ENCODE results near the gene LRRC8D. TPM values are rescaled to one million over a fixed set of nuclear protein-coding genes. Genes with fewer than 3 reads are reported as not detected.
A peak's percentile ranks its signal among the peaks of the same experiment; 100 is the strongest.

The LRRC8D gene
- total and polyA plus RNA-seq, 9 of the 15 experiments (the other 6 are each of a cell fraction or from before 2014, with no cell fraction given) = 3.4 to 53.9 (median 15.9) TPM

DNA sequence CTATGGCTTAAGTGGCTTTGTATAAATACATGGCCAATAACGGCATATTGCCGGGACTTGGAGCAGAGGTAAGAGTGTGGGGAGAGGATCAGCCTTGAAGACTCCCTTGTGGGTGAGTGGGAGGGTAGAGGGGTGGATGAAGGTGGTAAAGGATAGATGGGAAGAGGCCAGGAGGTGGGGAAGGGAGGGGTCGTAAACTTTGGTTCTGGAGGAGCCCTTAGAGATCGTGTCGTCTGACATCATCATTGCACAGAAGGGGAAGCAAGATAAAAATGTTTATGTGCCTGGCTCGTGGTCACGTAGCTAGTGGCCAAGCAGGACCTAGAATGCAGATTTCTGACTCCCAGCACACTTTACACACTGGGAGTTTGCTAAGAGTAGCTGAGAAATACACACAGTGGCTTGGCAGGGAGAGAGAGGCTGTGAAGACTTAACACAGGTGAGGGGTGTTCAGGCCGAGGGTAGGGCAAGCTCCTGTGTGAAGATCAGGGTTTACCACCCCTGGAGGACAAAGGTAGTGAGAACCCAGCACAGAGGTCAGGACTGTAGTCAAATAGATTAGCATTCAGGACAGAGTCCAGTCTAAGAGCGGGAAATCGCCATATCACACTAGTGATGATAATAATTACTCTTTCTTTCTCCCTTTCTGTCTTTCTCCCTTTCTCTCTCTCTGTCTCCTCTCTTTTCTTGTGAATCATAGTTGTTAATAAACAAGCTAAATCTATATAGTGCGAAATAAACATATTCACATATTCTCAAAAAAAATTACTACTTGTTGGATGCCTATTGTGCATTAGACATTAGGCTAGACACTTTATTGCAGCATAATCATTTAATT lies 75.5 kb downstream of the LRRC8D start (continued):
- TF ChIP-seq HNRNPLL (IDR thresholded peaks at IDR 0.05; ENCODE audit: low read depth, low read length, poor library complexity, severe bottlenecking) (peak; percentile 33), SMARCC2 (IDR thresholded peaks at IDR 0.05; ENCODE audit: low read depth) (peak; percentile 81; the same call in 1 of the 2 replicates), STAG1 (CRISPR knock-in tag; IDR thresholded peaks at IDR 0.05; ENCODE audit: borderline replicate concordance) (no peak), ZNF655 (CRISPR knock-in tag; IDR thresholded peaks at IDR 0.05) (no peak), ZSCAN29 (IDR thresholded peaks at IDR 0.05) (no peak), PHB (CRISPR knock-in tag; IDR thresholded peaks at IDR 0.05) (no peak), MEIS2 (IDR thresholded peaks at IDR 0.05; ENCODE audit: partially characterized antibody) (peak; percentile 49), MCM2 (IDR thresholded peaks at IDR 0.05; ENCODE audit: low read depth) (no peak), ARID3B (CRISPR knock-in tag; IDR thresholded peaks at IDR 0.05; ENCODE audit: borderline replicate concordance) (no peak), TAL1 (IDR thresholded peaks at IDR 0.05) (peak; percentile 91), PML (IDR thresholded peaks at IDR 0.05; ENCODE audit: low read length) (peak; percentile 84)
- TF ChIP-seq, protein P1, sequence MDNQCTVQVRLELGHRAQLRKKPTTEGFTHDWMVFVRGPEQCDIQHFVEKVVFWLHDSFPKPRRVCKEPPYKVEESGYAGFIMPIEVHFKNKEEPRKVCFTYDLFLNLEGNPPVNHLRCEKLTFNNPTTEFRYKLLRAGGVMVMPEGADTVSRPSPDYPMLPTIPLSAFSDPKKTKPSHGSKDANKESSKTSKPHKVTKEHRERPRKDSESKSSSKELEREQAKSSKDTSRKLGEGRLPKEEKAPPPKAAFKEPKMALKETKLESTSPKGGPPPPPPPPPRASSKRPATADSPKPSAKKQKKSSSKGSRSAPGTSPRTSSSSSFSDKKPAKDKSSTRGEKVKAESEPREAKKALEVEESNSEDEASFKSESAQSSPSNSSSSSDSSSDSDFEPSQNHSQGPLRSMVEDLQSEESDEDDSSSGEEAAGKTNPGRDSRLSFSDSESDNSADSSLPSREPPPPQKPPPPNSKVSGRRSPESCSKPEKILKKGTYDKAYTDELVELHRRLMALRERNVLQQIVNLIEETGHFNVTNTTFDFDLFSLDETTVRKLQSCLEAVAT (IDR thresholded peaks at IDR 0.05) = peak; percentile 80 to 87; a peak in 3 of 4 replicates
- TF ChIP-seq, protein P2, sequence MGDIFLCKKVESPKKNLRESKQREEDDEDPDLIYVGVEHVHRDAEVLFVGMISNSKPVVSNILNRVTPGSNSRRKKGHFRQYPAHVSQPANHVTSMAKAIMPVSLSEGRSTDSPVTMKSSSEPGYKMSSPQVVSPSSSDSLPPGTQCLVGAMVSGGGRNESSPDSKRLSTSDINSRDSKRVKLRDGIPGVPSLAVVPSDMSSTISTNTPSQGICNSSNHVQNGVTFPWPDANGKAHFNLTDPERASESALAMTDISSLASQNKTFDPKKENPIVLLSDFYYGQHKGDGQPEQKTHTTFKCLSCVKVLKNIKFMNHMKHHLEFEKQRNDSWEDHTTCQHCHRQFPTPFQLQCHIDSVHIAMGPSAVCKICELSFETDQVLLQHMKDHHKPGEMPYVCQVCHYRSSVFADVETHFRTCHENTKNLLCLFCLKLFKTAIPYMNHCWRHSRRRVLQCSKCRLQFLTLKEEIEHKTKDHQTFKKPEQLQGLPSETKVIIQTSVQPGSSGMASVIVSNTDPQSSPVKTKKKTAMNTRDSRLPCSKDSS (IDR thresholded peaks at IDR 0.05; ENCODE audit: low read depth, partially characterized antibody) = no peak
- TF ChIP-seq, protein P3, sequence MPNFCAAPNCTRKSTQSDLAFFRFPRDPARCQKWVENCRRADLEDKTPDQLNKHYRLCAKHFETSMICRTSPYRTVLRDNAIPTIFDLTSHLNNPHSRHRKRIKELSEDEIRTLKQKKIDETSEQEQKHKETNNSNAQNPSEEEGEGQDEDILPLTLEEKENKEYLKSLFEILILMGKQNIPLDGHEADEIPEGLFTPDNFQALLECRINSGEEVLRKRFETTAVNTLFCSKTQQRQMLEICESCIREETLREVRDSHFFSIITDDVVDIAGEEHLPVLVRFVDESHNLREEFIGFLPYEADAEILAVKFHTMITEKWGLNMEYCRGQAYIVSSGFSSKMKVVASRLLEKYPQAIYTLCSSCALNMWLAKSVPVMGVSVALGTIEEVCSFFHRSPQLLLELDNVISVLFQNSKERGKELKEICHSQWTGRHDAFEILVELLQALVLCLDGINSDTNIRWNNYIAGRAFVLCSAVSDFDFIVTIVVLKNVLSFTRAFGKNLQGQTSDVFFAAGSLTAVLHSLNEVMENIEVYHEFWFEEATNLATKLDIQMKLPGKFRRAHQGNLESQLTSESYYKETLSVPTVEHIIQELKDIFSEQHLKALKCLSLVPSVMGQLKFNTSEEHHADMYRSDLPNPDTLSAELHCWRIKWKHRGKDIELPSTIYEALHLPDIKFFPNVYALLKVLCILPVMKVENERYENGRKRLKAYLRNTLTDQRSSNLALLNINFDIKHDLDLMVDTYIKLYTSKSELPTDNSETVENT (CRISPR knock-in tag; IDR thresholded peaks at IDR 0.05) = no peak
- TF ChIP-seq, protein P4, sequence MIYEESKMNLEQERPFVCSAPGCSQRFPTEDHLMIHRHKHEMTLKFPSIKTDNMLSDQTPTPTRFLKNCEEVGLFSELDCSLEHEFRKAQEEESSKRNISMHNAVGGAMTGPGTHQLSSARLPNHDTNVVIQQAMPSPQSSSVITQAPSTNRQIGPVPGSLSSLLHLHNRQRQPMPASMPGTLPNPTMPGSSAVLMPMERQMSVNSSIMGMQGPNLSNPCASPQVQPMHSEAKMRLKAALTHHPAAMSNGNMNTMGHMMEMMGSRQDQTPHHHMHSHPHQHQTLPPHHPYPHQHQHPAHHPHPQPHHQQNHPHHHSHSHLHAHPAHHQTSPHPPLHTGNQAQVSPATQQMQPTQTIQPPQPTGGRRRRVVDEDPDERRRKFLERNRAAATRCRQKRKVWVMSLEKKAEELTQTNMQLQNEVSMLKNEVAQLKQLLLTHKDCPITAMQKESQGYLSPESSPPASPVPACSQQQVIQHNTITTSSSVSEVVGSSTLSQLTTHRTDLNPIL (CRISPR knock-in tag; IDR thresholded peaks at IDR 0.05) = no peak
- TF ChIP-seq, protein P5, sequence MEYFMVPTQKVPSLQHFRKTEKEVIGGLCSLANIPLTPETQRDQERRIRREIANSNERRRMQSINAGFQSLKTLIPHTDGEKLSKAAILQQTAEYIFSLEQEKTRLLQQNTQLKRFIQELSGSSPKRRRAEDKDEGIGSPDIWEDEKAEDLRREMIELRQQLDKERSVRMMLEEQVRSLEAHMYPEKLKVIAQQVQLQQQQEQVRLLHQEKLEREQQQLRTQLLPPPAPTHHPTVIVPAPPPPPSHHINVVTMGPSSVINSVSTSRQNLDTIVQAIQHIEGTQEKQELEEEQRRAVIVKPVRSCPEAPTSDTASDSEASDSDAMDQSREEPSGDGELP (CRISPR knock-in tag; IDR thresholded peaks at IDR 0.05; ENCODE audit: borderline replicate concordance) = peak; percentile 37; the same call in 1 of the 2 replicates
